ENCODE results near the gene TLE5.

TLE5 gene

DNA sequence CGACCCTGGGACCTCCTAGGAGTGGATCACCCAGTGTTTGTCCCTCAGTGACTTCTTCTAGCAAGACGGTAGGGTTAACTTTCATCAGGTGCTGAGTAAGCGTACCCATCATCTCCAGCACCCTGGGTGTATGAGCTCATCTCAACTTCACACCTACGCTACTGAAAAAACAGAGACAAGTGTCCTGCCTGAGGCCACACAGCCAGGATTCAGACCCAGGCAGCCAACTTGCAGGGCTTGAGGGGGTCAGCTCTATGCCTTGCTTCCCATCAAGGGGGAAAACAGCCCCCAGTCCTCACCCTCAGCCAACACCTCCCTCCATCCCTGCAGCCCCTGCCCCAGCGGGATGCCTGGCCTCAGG lies 37.8 kb downstream of the TLE5 start:
- TF ChIP-seq, protein P1, sequence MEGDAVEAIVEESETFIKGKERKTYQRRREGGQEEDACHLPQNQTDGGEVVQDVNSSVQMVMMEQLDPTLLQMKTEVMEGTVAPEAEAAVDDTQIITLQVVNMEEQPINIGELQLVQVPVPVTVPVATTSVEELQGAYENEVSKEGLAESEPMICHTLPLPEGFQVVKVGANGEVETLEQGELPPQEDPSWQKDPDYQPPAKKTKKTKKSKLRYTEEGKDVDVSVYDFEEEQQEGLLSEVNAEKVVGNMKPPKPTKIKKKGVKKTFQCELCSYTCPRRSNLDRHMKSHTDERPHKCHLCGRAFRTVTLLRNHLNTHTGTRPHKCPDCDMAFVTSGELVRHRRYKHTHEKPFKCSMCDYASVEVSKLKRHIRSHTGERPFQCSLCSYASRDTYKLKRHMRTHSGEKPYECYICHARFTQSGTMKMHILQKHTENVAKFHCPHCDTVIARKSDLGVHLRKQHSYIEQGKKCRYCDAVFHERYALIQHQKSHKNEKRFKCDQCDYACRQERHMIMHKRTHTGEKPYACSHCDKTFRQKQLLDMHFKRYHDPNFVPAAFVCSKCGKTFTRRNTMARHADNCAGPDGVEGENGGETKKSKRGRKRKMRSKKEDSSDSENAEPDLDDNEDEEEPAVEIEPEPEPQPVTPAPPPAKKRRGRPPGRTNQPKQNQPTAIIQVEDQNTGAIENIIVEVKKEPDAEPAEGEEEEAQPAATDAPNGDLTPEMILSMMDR (IDR thresholded peaks at IDR 0.05), result no peak

DNA sequence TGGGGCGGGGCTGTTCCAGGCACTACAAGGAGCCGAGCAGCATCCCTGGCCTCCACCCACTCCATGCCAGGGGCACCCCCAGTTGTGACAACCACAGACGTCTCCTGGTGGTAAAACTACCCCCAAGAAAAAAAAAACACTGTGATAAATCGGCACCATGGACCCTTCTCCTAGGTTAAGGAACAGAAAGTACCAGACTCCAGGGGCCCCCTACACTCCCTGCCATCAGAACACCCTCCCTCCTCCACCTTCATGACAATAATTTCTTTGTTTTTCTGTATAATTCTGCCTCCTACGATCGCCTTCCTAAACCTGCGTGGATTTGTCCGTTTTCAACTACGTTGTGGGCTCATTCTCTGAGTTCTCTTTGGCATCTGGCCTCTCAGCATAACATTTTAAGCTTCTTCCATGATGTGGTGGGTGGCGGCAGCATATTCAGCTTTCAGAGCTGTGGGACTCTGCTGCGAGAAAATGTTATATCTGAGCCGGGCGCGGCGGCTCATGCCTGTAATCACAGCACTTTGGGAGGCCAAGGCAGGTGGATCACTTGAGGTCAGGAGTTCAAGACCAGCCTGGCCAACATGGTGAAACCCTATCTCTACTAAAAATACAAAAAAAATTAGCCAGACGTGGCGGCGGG lies 41.9 kb downstream of the TLE5 start:
- H3K27me3 Mint-ChIP-seq (ENCODE audit: low read depth, poor library complexity), result peaks cover 84% of the 10 kb centered on the region
- H3K27ac Mint-ChIP-seq, result no peak overlapping the region
- TF ChIP-seq, protein P1 (IDR thresholded peaks at IDR 0.05), result no peak
- DNase-seq, result no peak
- no peaks in the 10 kb centered on the region for H3K36me3 Mint-ChIP-seq (ENCODE audit: low read depth)
- no peaks in the 10 kb centered on the region for H3K4me1 Mint-ChIP-seq
- H3K4me3 Mint-ChIP-seq, result no peak overlapping the region
- H3K9me3 Mint-ChIP-seq, result no peaks in the 10 kb centered on the region

More for the DNA sequence above, 37.8 kb downstream of the TLE5 start:
- Mint-ChIP-seq H3K9me3 (peaks cover 4% of the 10 kb centered on the region), H3K27ac (no peak overlapping the region), H3K27me3 (ENCODE audit: low read depth, poor library complexity) (peaks cover 94% of the 10 kb centered on the region), H3K36me3 (ENCODE audit: low read depth) (no peaks in the 10 kb centered on the region), H3K4me1 (no peaks in the 10 kb centered on the region), H3K4me3 (no peak overlapping the region)
- no peak for DNase-seq

DNA sequence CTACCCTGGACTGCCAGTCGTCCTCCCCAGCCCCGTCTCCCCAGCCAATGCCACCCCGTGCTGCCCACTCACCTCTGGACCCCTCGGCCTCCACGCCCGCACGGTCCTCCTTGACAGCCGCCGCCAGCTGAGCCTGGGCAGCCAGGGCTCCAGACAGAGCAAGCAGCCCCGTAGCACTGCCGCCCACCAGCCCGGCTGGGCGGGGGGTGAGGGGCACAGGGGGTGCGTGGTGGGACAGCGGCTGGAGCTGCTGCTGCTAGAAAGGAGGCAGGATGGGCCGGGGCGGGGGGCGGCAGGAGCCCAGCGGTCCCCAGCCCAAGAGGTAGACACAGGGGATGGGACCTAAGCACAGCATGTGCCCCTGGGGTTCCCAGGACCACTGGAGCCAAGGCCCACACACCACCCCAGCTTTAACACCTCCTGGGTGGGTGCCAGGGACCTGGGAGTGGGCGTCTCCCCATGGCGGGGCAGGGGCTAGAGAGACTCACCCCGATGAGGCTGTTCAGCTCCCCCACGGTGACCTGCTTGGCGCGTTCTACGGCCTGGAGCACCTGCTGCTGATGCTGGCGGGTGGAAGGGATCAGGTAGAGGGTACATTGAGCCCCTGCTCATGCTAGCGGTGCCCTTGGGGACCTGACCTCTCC lies 43.0 kb downstream of the TLE5 start:
- Mint-ChIP-seq H3K36me3 (ENCODE audit: low read depth) (no peaks in the 10 kb centered on the region), H3K4me3 (no peak overlapping the region), H3K27ac (no peak overlapping the region)

DNA sequence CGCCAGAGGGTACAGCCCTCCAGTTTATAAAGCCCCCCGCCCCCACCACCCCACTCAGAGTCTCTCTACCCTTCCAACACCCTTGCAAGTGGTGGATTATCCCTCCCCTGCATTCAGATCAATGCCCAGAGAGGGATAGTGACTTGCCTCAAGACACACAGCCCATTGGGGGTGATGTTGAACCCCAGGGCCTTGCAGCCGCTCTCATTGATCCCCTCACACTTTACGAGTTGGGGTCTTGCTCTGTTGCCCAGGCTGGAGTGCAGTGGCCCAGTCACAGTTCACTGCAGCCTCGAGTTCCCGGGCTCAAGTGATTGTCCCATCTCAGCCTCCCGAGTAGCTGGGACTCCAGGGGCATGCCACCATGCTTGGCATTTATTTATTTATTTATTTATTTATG lies 44.4 kb downstream of the TLE5 start:
- TF ChIP-seq, protein P1 (IDR thresholded peaks at IDR 0.05), result no peak
- Mint-ChIP-seq H3K27ac (no peak overlapping the region), H3K4me3 (no peak overlapping the region), H3K27me3 (ENCODE audit: low read depth, poor library complexity) (peaks cover 75% of the 10 kb centered on the region), H3K36me3 (ENCODE audit: low read depth) (no peaks in the 10 kb centered on the region), H3K4me1 (no peaks in the 10 kb centered on the region), H3K9me3 (no peaks in the 10 kb centered on the region)
- no peak for DNase-seq

More for the DNA sequence above, 43.0 kb downstream of the TLE5 start:
- Mint-ChIP-seq H3K4me1 (no peaks in the 10 kb centered on the region), H3K27me3 (ENCODE audit: low read depth, poor library complexity) (peaks cover 76% of the 10 kb centered on the region), H3K9me3 (no peaks in the 10 kb centered on the region)
- DNase-seq, result no peak
- TF ChIP-seq, protein P1 (IDR thresholded peaks at IDR 0.05), result no peak

DNA sequence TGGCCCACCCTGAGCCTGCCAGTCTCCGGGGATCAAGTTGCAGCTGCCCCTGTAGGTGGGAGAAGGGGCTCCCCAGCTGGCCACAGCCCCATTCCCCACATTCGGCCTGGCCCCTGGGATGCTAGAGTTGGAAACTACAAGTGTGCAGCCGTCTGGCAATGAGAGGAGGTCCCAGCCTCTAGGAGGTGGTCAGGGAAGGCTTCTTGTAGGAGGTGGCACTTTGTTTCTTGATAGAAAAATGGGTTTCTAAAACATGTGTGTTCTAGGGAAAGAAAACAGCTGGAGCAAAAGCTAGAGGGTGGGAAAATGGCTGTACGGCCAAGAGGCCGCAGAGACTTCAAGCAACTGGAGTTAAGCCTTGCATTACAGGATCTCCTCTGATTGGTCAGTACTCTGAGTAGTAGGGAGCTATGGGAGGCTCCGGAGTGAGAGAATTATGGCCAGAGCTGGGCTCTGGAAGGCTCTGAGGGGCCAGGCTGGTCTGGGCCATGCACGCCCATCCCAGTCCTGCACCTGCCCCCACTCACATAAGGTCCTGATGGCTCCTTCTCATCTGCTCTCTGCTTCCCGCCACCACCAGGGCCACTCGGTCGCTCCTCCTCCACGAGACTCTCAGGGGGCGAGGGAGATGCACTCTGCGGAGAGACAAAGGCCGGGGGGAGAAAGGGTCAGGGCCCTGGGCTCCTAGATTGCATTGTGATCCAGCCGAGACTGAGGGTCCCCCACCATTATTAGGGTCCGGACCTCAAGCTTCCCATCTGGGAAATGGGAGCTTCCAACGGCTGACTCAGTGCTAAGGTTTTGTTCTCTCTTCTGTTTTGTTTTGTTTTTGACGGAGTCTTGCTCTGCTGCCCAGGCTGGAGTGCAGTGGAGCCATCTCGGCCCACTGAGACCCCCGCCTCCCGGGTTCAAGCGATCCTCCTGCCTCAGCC lies 46.9 kb downstream of the TLE5 start:
- Mint-ChIP-seq H3K27ac (no peak overlapping the region), H3K27me3 (ENCODE audit: low read depth, poor library complexity) (peaks cover 73% of the 10 kb centered on the region), H3K4me3 (no peak overlapping the region), H3K36me3 (ENCODE audit: low read depth) (no peaks in the 10 kb centered on the region), H3K9me3 (no peaks in the 10 kb centered on the region), H3K4me1 (no peaks in the 10 kb centered on the region)
- no peak for DNase-seq
- TF ChIP-seq, protein P1 (IDR thresholded peaks at IDR 0.05), result no peak

Measured in nephron progenitor cell (in vitro differentiated cells).